Neuronal stem cell (in vitro differentiated cells): ENCODE measurements around the gene ARR3.
"Not testable (repeated sequence)": the region's sequence is repeated elsewhere in the genome, so short reads cannot be mapped to it uniquely, and the experiment has no call there.

ENCODE experiments used
- DNase-seq: peaks from one replicate; pipeline ENCODE4 v3.0.0-alpha.2; 2013; ENCODE audit warnings: low spot score
- H2AFZ ChIP-seq: one replicate; pipeline ENCODE4 v1.6.1; 2013; ENCODE audit warnings: mild to moderate bottlenecking, low read length, inconsistent platforms
- H2AK5ac ChIP-seq: 2 replicates; pipeline ENCODE4 v1.6.1; 2013; ENCODE audit warnings: low read depth, mild to moderate bottlenecking, inconsistent platforms, low read length, moderate library complexity, mixed read lengths
- H2BK120ac ChIP-seq: 2 replicates; pipeline ENCODE4 v1.6.1; 2013; ENCODE audit warnings: low read depth, mild to moderate bottlenecking, inconsistent platforms, low read length, moderate library complexity, mixed read lengths
- H2BK12ac ChIP-seq: one replicate; pipeline ENCODE4 v1.6.1; 2013; ENCODE audit warnings: low read length, inconsistent platforms
- H2BK15ac ChIP-seq: 2 replicates; pipeline ENCODE4 v1.6.1; 2013; ENCODE audit warnings: mild to moderate bottlenecking, low read length, inconsistent platforms, mixed read lengths
- H2BK5ac ChIP-seq: one replicate; pipeline ENCODE4 v1.6.1; 2013; ENCODE audit warnings: inconsistent platforms, mild to moderate bottlenecking, low read length, moderate library complexity
- H3K14ac ChIP-seq: one replicate; pipeline ENCODE4 v1.6.1; 2013; ENCODE audit warnings: low read length, inconsistent platforms
- H3K18ac ChIP-seq: 2 replicates; pipeline ENCODE4 v1.6.1; 2013; ENCODE audit warnings: low read length, inconsistent platforms
- H3K23ac ChIP-seq: 2 replicates; pipeline ENCODE4 v1.6.1; 2013; ENCODE audit warnings: low read depth, mild to moderate bottlenecking, mixed read lengths, low read length, inconsistent platforms; ENCODE audit not compliant: poor library complexity
- H3K27ac ChIP-seq: replicated peaks from 3 replicates; pipeline ENCODE4 v1.5.1; 2013; ENCODE audit warnings: low read length, inconsistent platforms
- H3K27me3 ChIP-seq, 3 experiments: 2 replicates each; pipeline ENCODE4 v1.6.1; 2013; ENCODE audit warnings: low read length in 3 of 3, mild to moderate bottlenecking in 2 of 3, inconsistent platforms in 1 of 3, low read depth in 1 of 3, mixed read lengths in 1 of 3, moderate library complexity in 1 of 3; ENCODE audit not compliant: control insufficient read depth in 3 of 3, insufficient read depth in 3 of 3
- H3K36me3 ChIP-seq, 2 donors: replicated peaks in 1 of 2; 2 replicates each; pipeline ENCODE4 v1.6.1; 2013; ENCODE audit warnings: low read length in 2 of 2; ENCODE audit not compliant: control insufficient read depth in 2 of 2, insufficient read depth in 2 of 2
- H3K4ac ChIP-seq: 2 replicates; pipeline ENCODE4 v1.6.1; 2013; ENCODE audit warnings: inconsistent platforms, mild to moderate bottlenecking, low read length, moderate library complexity
- H3K4me1 ChIP-seq, 2 donors: 1 replicate in 1 of 2; 2 replicates in 1 of 2; pipeline ENCODE4 v1.6.1; 2013; ENCODE audit warnings: low read length in 2 of 2, low read depth in 1 of 2; ENCODE audit not compliant: control insufficient read depth in 2 of 2, insufficient read depth in 1 of 2
- H3K4me2 ChIP-seq: one replicate; pipeline ENCODE4 v1.6.1; 2013; ENCODE audit warnings: mild to moderate bottlenecking, low read length, inconsistent platforms; ENCODE audit not compliant: insufficient read depth, poor library complexity, severe bottlenecking
- H3K4me3 ChIP-seq, 2 donors: 2 replicates each; pipeline ENCODE4 v1.5.1; 2013; ENCODE audit warnings: low read length in 2 of 2, mild to moderate bottlenecking in 2 of 2, inconsistent platforms in 1 of 2, moderate library complexity in 1 of 2
- H3K79me1 ChIP-seq: one replicate; pipeline ENCODE4 v1.6.1; 2013; ENCODE audit warnings: low read depth, mild to moderate bottlenecking, inconsistent platforms, low read length, moderate library complexity
- H3K9ac ChIP-seq: one replicate; pipeline ENCODE4 v1.6.1; 2013; ENCODE audit warnings: mild to moderate bottlenecking, low read depth, low read length, inconsistent platforms; ENCODE audit not compliant: poor library complexity
- H3K9me3 ChIP-seq, 2 donors: replicated peaks in 1 of 2; 2 replicates each; pipeline versions ENCODE3 to v1.6.1; 2013; ENCODE audit warnings: low read length in 2 of 2, mild to moderate bottlenecking in 2 of 2, inconsistent platforms in 1 of 2, low read depth in 1 of 2, mixed read lengths in 1 of 2, moderate library complexity in 1 of 2; ENCODE audit not compliant: control insufficient read depth in 2 of 2, insufficient read depth in 1 of 2
- H4K8ac ChIP-seq: one replicate; pipeline ENCODE4 v1.6.1; 2013; ENCODE audit warnings: low read depth, mild to moderate bottlenecking, inconsistent platforms, low read length, moderate library complexity
- H4K91ac ChIP-seq: one replicate; pipeline ENCODE4 v1.6.1; 2013; ENCODE audit warnings: low read length, low read depth, mild to moderate bottlenecking, inconsistent platforms; ENCODE audit not compliant: poor library complexity
- WGBS, 2 donors: extraction: QIAGEN DNeasy Blood & Tissue Kit; methylation state at CpG; one replicate each; pipeline ENCODE4 v1.1.7; 2013; ENCODE audit warnings: missing lambda C conversion rate in 2 of 2, mixed read lengths in 1 of 2; ENCODE audit not compliant: insufficient read length in 2 of 2, insufficient replicate concordance in 1 of 2; ENCODE audit errors: extremely low coverage in 2 of 2; 5-methylcytosine and 5-hydroxymethylcytosine counted together

ARR3 gene

GRCh38 chrX:70243601-70244000 is 24.5 kb upstream of the ARR3 start:
- H3K4me1 ChIP-seq, H3K79me1 ChIP-seq, H3K9ac ChIP-seq, H3K18ac ChIP-seq, H3K4me3 ChIP-seq, DNase-seq, H3K9me3 ChIP-seq, H2BK5ac ChIP-seq, H3K4me2 ChIP-seq, H2AFZ ChIP-seq, H2BK15ac ChIP-seq, H2AK5ac ChIP-seq, H4K91ac ChIP-seq, H4K8ac ChIP-seq, H3K4ac ChIP-seq, H3K27me3 ChIP-seq, H2BK12ac ChIP-seq, H3K36me3 ChIP-seq, H3K23ac ChIP-seq, H3K27ac ChIP-seq, H2BK120ac ChIP-seq, H3K14ac ChIP-seq: not testable (repeated sequence)
- no CpG with 5 or more reads among the region's 5 CpGs for WGBS, 2 donors

DNA sequence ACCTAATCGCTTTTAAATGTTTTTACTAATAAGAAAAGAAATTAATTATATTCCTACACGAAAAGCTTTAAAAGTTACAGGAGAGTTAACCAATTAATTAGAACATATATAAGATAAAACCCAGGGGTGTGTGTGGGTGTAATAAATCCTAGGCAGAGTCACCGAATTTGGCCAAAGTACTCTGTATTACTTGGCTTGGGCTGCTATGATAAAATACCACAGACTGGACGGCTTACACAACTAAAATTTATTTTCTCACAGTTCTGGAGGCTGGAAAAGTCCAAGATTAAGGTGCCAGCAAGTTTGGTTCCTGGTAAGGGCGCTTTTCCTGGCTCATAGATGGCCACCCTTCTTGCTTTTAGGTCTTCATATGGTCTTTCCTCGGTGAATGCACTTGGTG is 23.3 kb upstream of the ARR3 start:
- Histone ChIP-seq H3K14ac (no peak overlapping the region), H3K79me1 (no peaks in the 10 kb centered on the region), H2AK5ac (no peak overlapping the region), H3K9ac (no peak overlapping the region), H3K4me1 (no peaks in the 10 kb centered on the region), H3K9me3 (no peaks in the 10 kb centered on the region), H3K36me3 (no peaks in the 10 kb centered on the region), H4K8ac (no peak overlapping the region), H3K27ac (no peak overlapping the region), H3K23ac (no peak overlapping the region), H2AFZ (no peak overlapping the region), H2BK12ac (no peak overlapping the region), H3K27me3 (peaks cover 0 to 5% (median 0%) of the 10 kb centered on the region in 3 experiments), H3K4me2 (no peak overlapping the region), H3K4me3 (no peak overlapping the region), H4K91ac (no peak overlapping the region), H3K4ac (no peak overlapping the region), H2BK120ac (no peak overlapping the region), H3K18ac (no peak overlapping the region), H2BK15ac (no peak overlapping the region), H2BK5ac (no peak overlapping the region)
- no CpG with 5 or more reads among the region's 6 CpGs for WGBS, 2 donors
- no peak for DNase-seq

DNA sequence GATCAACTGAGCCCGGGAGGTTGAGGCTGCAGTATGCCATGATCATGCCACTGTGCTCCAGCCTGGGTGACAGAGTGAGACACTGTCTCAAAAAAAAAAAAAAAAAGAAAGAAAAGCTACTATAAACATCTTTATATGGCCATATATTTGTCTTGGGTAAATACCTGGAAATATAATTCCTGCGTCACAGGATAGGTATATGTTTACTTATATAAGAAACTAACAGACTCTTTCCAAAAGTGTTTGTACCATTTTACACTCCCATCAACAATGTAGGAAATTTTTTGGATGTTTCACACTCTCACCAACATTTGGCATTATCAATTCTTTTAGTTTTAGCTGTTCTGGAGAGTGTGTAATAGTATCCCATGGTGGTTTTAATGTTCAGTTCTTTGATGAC is 20.9 kb upstream of the ARR3 start:
- H3K4me2 ChIP-seq: no peak overlapping the region
- H4K91ac ChIP-seq: no peak overlapping the region
- no peak overlapping the region for H2BK5ac ChIP-seq
- no peaks in the 10 kb centered on the region for H3K79me1 ChIP-seq
- H2AFZ ChIP-seq: no peak overlapping the region
- DNase-seq: no peak
- H2BK120ac ChIP-seq: no peak overlapping the region
- H3K4me1 ChIP-seq: no peaks in the 10 kb centered on the region
- H3K9me3 ChIP-seq: no peaks in the 10 kb centered on the region
- H3K23ac ChIP-seq: no peak overlapping the region
- no peak overlapping the region for H3K4me3 ChIP-seq
- no peak overlapping the region for H3K4ac ChIP-seq
- H2BK12ac ChIP-seq: no peak overlapping the region
- no peaks in the 10 kb centered on the region for H3K36me3 ChIP-seq
- WGBS, 2 donors: no CpG with 5 or more reads among the region's 2 CpGs
- H4K8ac ChIP-seq: no peak overlapping the region
- H3K14ac ChIP-seq: no peak overlapping the region
- no peak overlapping the region for H3K27ac ChIP-seq
- no peak overlapping the region for H3K18ac ChIP-seq
- H2AK5ac ChIP-seq: no peak overlapping the region
- peaks cover 0 to 5% (median 0%) of the 10 kb centered on the region in 3 experiments for H3K27me3 ChIP-seq
- H2BK15ac ChIP-seq: no peak overlapping the region
- no peak overlapping the region for H3K9ac ChIP-seq

DNA sequence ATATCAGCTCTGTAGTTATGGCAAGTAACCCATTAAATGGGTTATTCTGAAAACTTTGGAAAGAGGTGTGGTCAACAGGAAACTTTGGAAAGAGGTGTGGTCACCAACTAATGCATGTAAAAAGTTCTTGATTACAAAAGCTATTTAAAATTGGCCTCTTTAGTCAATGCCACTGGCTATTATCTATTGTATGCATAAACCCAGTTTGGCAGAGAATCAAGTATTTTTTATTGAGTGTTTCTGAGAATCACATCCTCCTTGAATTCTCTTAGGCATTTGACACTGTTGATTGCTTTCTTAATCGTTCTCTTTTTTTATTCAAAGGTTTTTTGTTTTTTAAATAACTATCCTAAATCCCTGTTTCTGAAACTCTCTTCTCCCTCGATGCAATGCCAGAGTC is 15.6 kb upstream of the ARR3 start:
- no peak for DNase-seq
- H3K27ac ChIP-seq: no peak overlapping the region
- no peak overlapping the region for H4K8ac ChIP-seq
- no peak overlapping the region for H3K18ac ChIP-seq
- no peak overlapping the region for H2BK120ac ChIP-seq
- no peak overlapping the region for H4K91ac ChIP-seq
- H3K27me3 ChIP-seq: no peaks in the 10 kb centered on the region
- H3K36me3 ChIP-seq: no peaks in the 10 kb centered on the region
- H2BK15ac ChIP-seq: no peak overlapping the region
- H2AK5ac ChIP-seq: no peak overlapping the region
- no peaks in the 10 kb centered on the region for H3K79me1 ChIP-seq
- H3K4me2 ChIP-seq: no peak overlapping the region
- H2AFZ ChIP-seq: no peak overlapping the region
- H3K9me3 ChIP-seq: no peaks in the 10 kb centered on the region
- H3K9ac ChIP-seq: no peak overlapping the region
- no peak overlapping the region for H3K4me3 ChIP-seq
- H3K4me1 ChIP-seq: no peaks in the 10 kb centered on the region
- no peak overlapping the region for H2BK5ac ChIP-seq
- H3K23ac ChIP-seq: no peak overlapping the region
- H3K4ac ChIP-seq: no peak overlapping the region
- WGBS, 2 donors: no CpG with 5 or more reads among the region's 2 CpGs
- no peak overlapping the region for H2BK12ac ChIP-seq
- H3K14ac ChIP-seq: no peak overlapping the region
